Activated B cell treated with CpG ODN at 0.5 μM for 24 hours (primary cell): ENCODE data around the gene COX6B2. TPM values are rescaled to one million over a fixed set of nuclear protein-coding genes. Genes with fewer than 3 reads are reported as not detected.

ENCODE experiments used
- ATAC-seq: fragments of 200-7000 bp; cut with Tn5 transposase; one replicate; pipeline ENCODE4 v1.10.0; 2021; ENCODE audit warnings: low read depth, mild to moderate bottlenecking, moderate library complexity
- CTCF ChIA-PET: fragments of 350-600 bp; sonication (Branson Sonifier 250); formaldehyde crosslinking; loops from one replicate; lab custom pipeline; 2021; ENCODE audit warnings: antibody characterized with exemption; lab: Charles Lee
- POLR2A ChIA-PET: fragments of 350-600 bp; sonication (Branson Sonifier 250); formaldehyde crosslinking; loops from one replicate; lab custom pipeline; 2021; ENCODE audit warnings: antibody characterized with exemption; lab: Charles Lee
- DNase-seq: peaks from one replicate; pipeline ENCODE4 v3.0.0; 2022
- H3K27ac Mint-ChIP-seq: one replicate; pipeline ENCODE4 v1.8.0; 2020; ENCODE audit warnings: mixed read lengths
- H3K27me3 Mint-ChIP-seq: one replicate; pipeline ENCODE4 v1.8.0; 2021; ENCODE audit warnings: mixed read lengths
- H3K36me3 Mint-ChIP-seq: one replicate; pipeline ENCODE4 v1.8.0; 2021; ENCODE audit warnings: low read depth, mixed read lengths
- H3K4me1 Mint-ChIP-seq: one replicate; pipeline ENCODE4 v1.8.0; 2021; ENCODE audit warnings: mixed read lengths
- H3K4me3 Mint-ChIP-seq: one replicate; pipeline ENCODE4 v1.8.0; 2020; ENCODE audit warnings: mild to moderate bottlenecking, mixed read lengths
- H3K9me3 Mint-ChIP-seq: one replicate; pipeline ENCODE4 v1.8.0; 2020; ENCODE audit warnings: mixed read lengths
- CTCF ChIP-seq: fragments of 200-600 bp; IDR thresholded peaks from one replicate; pipeline ENCODE4 v1.8.0; 2022; ENCODE audit warnings: antibody characterized with exemption, mild to moderate bottlenecking
- intact Hi-C: fragments of 100-400 bp; cut with micrococcal nuclease; formaldehyde crosslinking; loops from one replicate; pipeline ENCODE4 v1.15.1; 2024
- total RNA-seq: library from RNA; stranded (reverse); gene quantifications from 2 replicates; pipeline ENCODE4 v1.2.3, GENCODE V29; 2022

The COX6B2 gene
- total RNA-seq, 1 donor from 2014 or later = not detected

- CTCF ChIA-PET = no interaction called here
- ATAC-seq = no peak
Observed at GRCh38 chr19:55353356-55353802, 1.1 kb downstream of the COX6B2 start.

GRCh38 chr19:55352549-55353145, 1.9 kb downstream of the COX6B2 start:
- ChIA-PET POLR2A (interaction anchor here (1.1 kb wide), 1 partner anchor 14 kb away, joined by 5 read pairs; no protein-coding TSS in a partner anchor), CTCF (no interaction called here)
- H3K36me3 Mint-ChIP-seq = no peaks in the 10 kb centered on the region
- DNase-seq (no peak), ATAC-seq (no peak)
- H3K27me3 Mint-ChIP-seq = peaks cover 45% of the 10 kb centered on the region
- H3K4me3 Mint-ChIP-seq = peak overlapping the region; percentile 42
- peaks cover 18% of the 10 kb centered on the region for H3K4me1 Mint-ChIP-seq
- H3K9me3 Mint-ChIP-seq = no peaks in the 10 kb centered on the region
- TF ChIP-seq CTCF = no peak
- H3K27ac Mint-ChIP-seq = no peak overlapping the region
- intact Hi-C loops = no loop called here

More at GRCh38 chr19:55353356-55353802, 1.1 kb downstream of the COX6B2 start:
- H3K27me3 Mint-ChIP-seq = peaks cover 48% of the 10 kb centered on the region
- peaks cover 18% of the 10 kb centered on the region for H3K4me1 Mint-ChIP-seq
- no peak overlapping the region for H3K27ac Mint-ChIP-seq
- POLR2A ChIA-PET = interaction anchor here (1.1 kb wide), 1 partner anchor 14 kb away, joined by 5 read pairs; no protein-coding TSS in a partner anchor
- TF ChIP-seq CTCF = no peak
- no peaks in the 10 kb centered on the region for H3K9me3 Mint-ChIP-seq
- no peak for DNase-seq
- peak overlapping the region; percentile 79 for H3K4me3 Mint-ChIP-seq
- intact Hi-C loops = no loop called here
- no peaks in the 10 kb centered on the region for H3K36me3 Mint-ChIP-seq

- no peaks in the 10 kb centered on the region for H3K36me3 Mint-ChIP-seq
- intact Hi-C loops = no loop called here
- no peak overlapping the region for H3K4me3 Mint-ChIP-seq
- no peaks in the 10 kb centered on the region for H3K9me3 Mint-ChIP-seq
- TF ChIP-seq CTCF = no peak
- POLR2A ChIA-PET = no interaction called here
- peaks cover 18% of the 10 kb centered on the region for H3K4me1 Mint-ChIP-seq
- H3K27ac Mint-ChIP-seq = no peak overlapping the region
- no peak for ATAC-seq
- no peak for DNase-seq
- peaks cover 40% of the 10 kb centered on the region for H3K27me3 Mint-ChIP-seq
- CTCF ChIA-PET = no interaction called here
Observed at GRCh38 chr19:55352040-55352439, 2.5 kb downstream of the COX6B2 start.

- peaks cover 18% of the 10 kb centered on the region for H3K4me1 Mint-ChIP-seq
- H3K4me3 Mint-ChIP-seq = no peak overlapping the region
- H3K36me3 Mint-ChIP-seq = peaks cover 1% of the 10 kb centered on the region
- intact Hi-C loops = no loop called here
- H3K27ac Mint-ChIP-seq = no peak overlapping the region
- POLR2A ChIA-PET = no interaction called here
- DNase-seq (no peak), ATAC-seq (no peak)
- H3K27me3 Mint-ChIP-seq = peaks cover 39% of the 10 kb centered on the region
- CTCF ChIA-PET = no interaction called here
- no peak for TF ChIP-seq CTCF
- H3K9me3 Mint-ChIP-seq = no peaks in the 10 kb centered on the region
Observed at GRCh38 chr19:55350620-55351315, 3.8 kb downstream of the COX6B2 start.

GRCh38 chr19:55348317-55349034, 6.0 kb downstream of the COX6B2 start:
- Mint-ChIP-seq H3K36me3 (peaks cover 1% of the 10 kb centered on the region), H3K4me1 (peaks cover 11% of the 10 kb centered on the region), H3K27ac (no peak overlapping the region), H3K27me3 (peaks cover 32% of the 10 kb centered on the region), H3K4me3 (no peak overlapping the region), H3K9me3 (no peaks in the 10 kb centered on the region)
- intact Hi-C loops = no loop called here
- POLR2A ChIA-PET = interaction anchor here (0.5 kb wide), 1 partner anchor 12 kb away, joined by 5 read pairs; no protein-coding TSS in a partner anchor
- DNase-seq = no peak
- no peak for ATAC-seq
- CTCF ChIA-PET = interaction anchor here (1.1 kb wide), 1 partner anchor 68 kb away, joined by 3 read pairs; the partner anchor contains the start of gene HSPBP1
- TF ChIP-seq CTCF = no peak
